ENCODE results near the gene TRUB2.

GRCh38 chr9:128258326-128258725 is 63.9 kb downstream of the TRUB2 start:
- no peak for TF ChIP-seq ZNF121 (CRISPR knock-in tag; IDR thresholded peaks at IDR 0.05)
- no peak for TF ChIP-seq CREM (CRISPR knock-in tag; IDR thresholded peaks at IDR 0.05)
- no peak for TF ChIP-seq USF2 (CRISPR knock-in tag; IDR thresholded peaks at IDR 0.05)
- TF ChIP-seq CTCF (IDR thresholded peaks at IDR 0.05), result no peak
- TF ChIP-seq ZNF281 (CRISPR knock-in tag; IDR thresholded peaks at IDR 0.05), result no peak
